Mammary epithelial cell (primary cell): Measurements from ENCODE around the gene COLEC11.

ENCODE experiments used
- EZH2 ChIP-seq: IDR thresholded peaks from 2 replicates; pipeline ENCODE4 v1.6.1; 2012; ENCODE audit warnings: low read length, inconsistent platforms, borderline replicate concordance
- TF ChIP-seq, protein P1 (sequence below), 2 donors: IDR thresholded peaks in 1 of 2; conservative IDR thresholded peaks in 1 of 2; 2 replicates each; pipeline ENCODE4 v1.5.1; 2011 to 2012; ENCODE audit warnings: inconsistent platforms in 2 of 2, low read length in 2 of 2, mild to moderate bottlenecking in 2 of 2, control low read depth in 1 of 2, low read depth in 1 of 2; ENCODE audit not compliant: insufficient read depth in 1 of 2; ENCODE audit errors: extremely low read depth in 1 of 2

DNA sequence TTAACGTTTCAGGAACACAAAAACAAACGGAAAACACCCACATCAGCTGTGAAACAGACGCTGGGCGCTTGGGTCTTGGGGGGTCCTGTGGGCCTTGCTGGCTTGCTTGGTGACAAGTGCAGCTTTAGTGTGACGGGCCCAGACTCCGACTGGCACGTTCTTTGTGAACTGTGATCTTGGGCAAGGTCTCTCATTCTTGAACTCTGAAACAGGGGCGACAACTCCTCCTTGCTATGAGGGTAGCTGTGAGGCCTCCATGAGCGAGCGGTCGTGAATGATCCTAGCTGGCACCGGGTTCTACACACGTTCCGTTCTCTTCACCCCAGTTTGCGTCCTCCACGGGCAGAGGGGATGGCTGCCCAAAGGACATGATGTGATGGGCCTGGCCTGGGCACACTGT, 8.7 kb upstream of the COLEC11 start:
- TF ChIP-seq, protein P1, sequence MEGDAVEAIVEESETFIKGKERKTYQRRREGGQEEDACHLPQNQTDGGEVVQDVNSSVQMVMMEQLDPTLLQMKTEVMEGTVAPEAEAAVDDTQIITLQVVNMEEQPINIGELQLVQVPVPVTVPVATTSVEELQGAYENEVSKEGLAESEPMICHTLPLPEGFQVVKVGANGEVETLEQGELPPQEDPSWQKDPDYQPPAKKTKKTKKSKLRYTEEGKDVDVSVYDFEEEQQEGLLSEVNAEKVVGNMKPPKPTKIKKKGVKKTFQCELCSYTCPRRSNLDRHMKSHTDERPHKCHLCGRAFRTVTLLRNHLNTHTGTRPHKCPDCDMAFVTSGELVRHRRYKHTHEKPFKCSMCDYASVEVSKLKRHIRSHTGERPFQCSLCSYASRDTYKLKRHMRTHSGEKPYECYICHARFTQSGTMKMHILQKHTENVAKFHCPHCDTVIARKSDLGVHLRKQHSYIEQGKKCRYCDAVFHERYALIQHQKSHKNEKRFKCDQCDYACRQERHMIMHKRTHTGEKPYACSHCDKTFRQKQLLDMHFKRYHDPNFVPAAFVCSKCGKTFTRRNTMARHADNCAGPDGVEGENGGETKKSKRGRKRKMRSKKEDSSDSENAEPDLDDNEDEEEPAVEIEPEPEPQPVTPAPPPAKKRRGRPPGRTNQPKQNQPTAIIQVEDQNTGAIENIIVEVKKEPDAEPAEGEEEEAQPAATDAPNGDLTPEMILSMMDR (conservative IDR thresholded peaks at IDR 0.05 in 1 of 2, IDR thresholded peaks at IDR 0.05 in 1 of 2; ENCODE audit: extremely low read depth in 1 of 2, insufficient read depth in 1 of 2, low read depth in 1 of 2, low read length in 2 of 2), result no peak
- no peak for TF ChIP-seq EZH2
